HG02970 (cell line): Measurements from ENCODE around the gene JUN.

Experiments used
- ATAC-seq: cut with Tn5 transposase; IDR thresholded peaks from one replicate; pipeline ENCODE4 v1.9.1; 2021; ENCODE audit warnings: mild to moderate bottlenecking, moderate library complexity, moderate number of reproducible peaks; ENCODE audit not compliant: unreplicated experiment, low FRiP score

The JUN gene

GRCh38 chr1:58764294-58764978 is 19.4 kb downstream of the JUN start:
- no peak for ATAC-seq

GRCh38 chr1:58763214-58763613 is 20.6 kb downstream of the JUN start:
- no peak for ATAC-seq

GRCh38 chr1:58762806-58763205 is 21.0 kb downstream of the JUN start:
- no peak for ATAC-seq

GRCh38 chr1:58755468-58755872 is 28.4 kb downstream of the JUN start:
- ATAC-seq: no peak

GRCh38 chr1:58754683-58755467 is 29.0 kb downstream of the JUN start:
- no peak for ATAC-seq

- ATAC-seq: no peak
Measured at GRCh38 chr1:58754073-58754613, 29.7 kb downstream of the JUN start.

GRCh38 chr1:58753431-58753866 is 30.4 kb downstream of the JUN start:
- no peak for ATAC-seq

- ATAC-seq: no peak
Measured at GRCh38 chr1:58749646-58750045, 34.2 kb downstream of the JUN start.

- ATAC-seq: no peak
Measured at GRCh38 chr1:58748666-58749065, 35.2 kb downstream of the JUN start.

- no peak for ATAC-seq
Measured at GRCh38 chr1:58746757-58747156, 37.1 kb downstream of the JUN start.

- ATAC-seq: no peak
Measured at GRCh38 chr1:58746182-58746581, 37.7 kb downstream of the JUN start.

GRCh38 chr1:58745666-58746065 is 38.2 kb downstream of the JUN start:
- ATAC-seq: no peak

- ATAC-seq: no peak
Measured at GRCh38 chr1:58745117-58745516, 38.7 kb downstream of the JUN start.

- no peak for ATAC-seq
Measured at GRCh38 chr1:58741678-58742553, 41.9 kb downstream of the JUN start.

GRCh38 chr1:58739856-58740466 is 43.9 kb downstream of the JUN start:
- ATAC-seq: no peak

GRCh38 chr1:58738876-58739275 is 45.0 kb downstream of the JUN start:
- ATAC-seq: no peak

- ATAC-seq: no peak
Measured at GRCh38 chr1:58735586-58735985, 48.3 kb downstream of the JUN start.

GRCh38 chr1:58734630-58735029 is 49.2 kb downstream of the JUN start:
- no peak for ATAC-seq

- ATAC-seq: no peak
Measured at GRCh38 chr1:58732087-58732775, 51.6 kb downstream of the JUN start.
